Measurements from ENCODE around the gene MAPT. TPM values are rescaled to one million over a fixed set of nuclear protein-coding genes. Genes with fewer than 3 reads are reported as not detected.

The MAPT gene
- total RNA-seq, 1 donor from 2014 or later: 5.1 TPM

GRCh38 chr17:45995627-45996270 is 101.4 kb downstream of the MAPT start:
- Histone ChIP-seq H3K27ac (no peak overlapping the region), H3K36me3 (no peaks in the 10 kb centered on the region), H3K27me3 (no peaks in the 10 kb centered on the region), H3K4me3 (no peak overlapping the region), H3K9me3 (no peaks in the 10 kb centered on the region), H3K4me1 (no peaks in the 10 kb centered on the region)
- ATAC-seq (peak; percentile 47), DNase-seq (no peak)
- intact Hi-C loops (cut with DNase I): no loop called here
- no peak for TF ChIP-seq CTCF (IDR thresholded peaks at IDR 0.05)

GRCh38 chr17:45996282-45996937 is 102.1 kb downstream of the MAPT start:
- intact Hi-C loops (cut with DNase I): no loop called here
- no peak for ATAC-seq
- DNase-seq: no peak
- no peaks in the 10 kb centered on the region for H3K9me3 ChIP-seq
- no peak overlapping the region for H3K4me3 ChIP-seq
- TF ChIP-seq CTCF (IDR thresholded peaks at IDR 0.05): no peak
- H3K36me3 ChIP-seq: no peaks in the 10 kb centered on the region
- no peaks in the 10 kb centered on the region for H3K4me1 ChIP-seq
- H3K27me3 ChIP-seq: no peaks in the 10 kb centered on the region
- H3K27ac ChIP-seq: no peak overlapping the region

GRCh38 chr17:45997166-45997565 is 102.8 kb downstream of the MAPT start:
- Histone ChIP-seq H3K4me1 (no peaks in the 10 kb centered on the region), H3K27ac (no peak overlapping the region), H3K9me3 (no peaks in the 10 kb centered on the region), H3K36me3 (no peaks in the 10 kb centered on the region), H3K4me3 (no peak overlapping the region), H3K27me3 (no peaks in the 10 kb centered on the region)
- intact Hi-C loops (cut with DNase I): no loop called here
- ATAC-seq (no peak), DNase-seq (no peak)
- no peak for TF ChIP-seq CTCF (IDR thresholded peaks at IDR 0.05)

- DNase-seq (no peak), ATAC-seq (no peak)
- Histone ChIP-seq H3K4me3 (no peak overlapping the region), H3K9me3 (no peaks in the 10 kb centered on the region), H3K27me3 (no peaks in the 10 kb centered on the region), H3K36me3 (no peaks in the 10 kb centered on the region), H3K4me1 (no peaks in the 10 kb centered on the region), H3K27ac (no peak overlapping the region)
- no peak for TF ChIP-seq CTCF (IDR thresholded peaks at IDR 0.05)
- intact Hi-C loops (cut with DNase I): no loop called here
Measured at GRCh38 chr17:45997624-45998023, 103.3 kb downstream of the MAPT start.

- no peaks in the 10 kb centered on the region for H3K27me3 ChIP-seq
Measured at GRCh38 chr17:45998987-45999899, 104.9 kb downstream of the MAPT start, which contains the start of gene STH. TSS of gene STH (plus strand) at chr17:45999250. CDS start at chr17:45999280, 30 bp downstream.

More at GRCh38 chr17:45998987-45999899, 104.9 kb downstream of the MAPT start, which contains the start of gene STH:
- intact Hi-C loops (cut with DNase I): no loop called here
- H3K4me3 ChIP-seq: no peak within 1 kb of the TSS
- ATAC-seq: no peak
- no peak for DNase-seq
- no peaks in the 10 kb centered on the region for H3K4me1 ChIP-seq
- H3K9me3 ChIP-seq: no peaks in the 10 kb centered on the region
- no peak for TF ChIP-seq CTCF (IDR thresholded peaks at IDR 0.05)
- no peak within 1 kb of the TSS for H3K27ac ChIP-seq
- H3K36me3 ChIP-seq: no peaks in the 10 kb centered on the region
